Astrocyte (in vitro differentiated cells and primary cell): Measurements from ENCODE around the gene TMUB2.

ENCODE experiments used
- CTCF ChIP-seq: IDR thresholded peaks from 2 replicates; pipeline ENCODE4 v1.5.1; 2011; ENCODE audit warnings: low read depth, mild to moderate bottlenecking, inconsistent platforms, low read length, moderate library complexity; ENCODE audit not compliant: insufficient read depth
- EZH2 ChIP-seq: IDR thresholded peaks from 2 replicates; pipeline ENCODE4 v1.6.1; 2012; ENCODE audit warnings: mild to moderate bottlenecking, low read length, inconsistent platforms; ENCODE audit not compliant: insufficient read depth

- TF ChIP-seq CTCF (no peak), EZH2 (no peak)
Observed at GRCh38 chr17:44222112-44222869, 35.5 kb downstream of the TMUB2 start.
